ENCODE data around the gene DPH6.

- no peak for TF ChIP-seq POLR2A (IDR thresholded peaks at IDR 0.05)
- no peak for TF ChIP-seq CTCF (IDR thresholded peaks at IDR 0.05)
Observed at GRCh38 chr15:35465783-35466182, 80.2 kb downstream of the DPH6 start.
